ENCODE results near the gene BET1.

- no peak for TF ChIP-seq POLR2A (IDR thresholded peaks at IDR 0.05; ENCODE audit: low read length)
- no peak for TF ChIP-seq CTCF (IDR thresholded peaks at IDR 0.05)
- TF ChIP-seq BHLHE40 (IDR thresholded peaks at IDR 0.05; ENCODE audit: low read depth, low read length) = no peak
- no peak for TF ChIP-seq NR3C1 (IDR thresholded peaks at IDR 0.05)
- TF ChIP-seq GATA3 (IDR thresholded peaks at IDR 0.05; ENCODE audit: borderline replicate concordance) = no peak
- TF ChIP-seq HMGXB4 (CRISPR knock-in tag; IDR thresholded peaks at IDR 0.05; ENCODE audit: borderline replicate concordance) = no peak
- no peak for TF ChIP-seq FOSB (CRISPR knock-in tag; IDR thresholded peaks at IDR 0.05)
- TF ChIP-seq RAD21 (conservative IDR thresholded peaks at IDR 0.05 in 1 of 2, IDR thresholded peaks at IDR 0.05 in 1 of 2) = no peak
- no peak for TF ChIP-seq RCOR1 (IDR thresholded peaks at IDR 0.05; ENCODE audit: low read depth, low read length)
- no peak for TF ChIP-seq MAX (IDR thresholded peaks at IDR 0.05)
- TF ChIP-seq CHD4 (IDR thresholded peaks at IDR 0.05; ENCODE audit: borderline replicate concordance) = no peak
- no peak for TF ChIP-seq MAFK (IDR thresholded peaks at IDR 0.05; ENCODE audit: partially characterized antibody)
Measured at GRCh38 chr7:93945083-93945482, 59.1 kb downstream of the BET1 start.

Data from A549 (cell line).